HFF-Myc (cell line): ENCODE data around the gene ZSWIM5.

Source experiments
- DNase-seq: peaks from one replicate; pipeline ENCODE4 v3.0.0-alpha.2; 2011; ENCODE audit warnings: low read depth; ENCODE audit errors: extremely low read depth
- H3K4me3 ChIP-seq: replicated peaks from 2 replicates; pipeline ENCODE4 v1.5.1; 2011; ENCODE audit warnings: low read depth, mild to moderate bottlenecking, control low read depth, low read length
- TF ChIP-seq, protein P1 (sequence below): IDR thresholded peaks from 2 replicates; pipeline ENCODE4 v1.5.1; 2012; ENCODE audit warnings: mild to moderate bottlenecking, low read depth, low read length, control low read depth; ENCODE audit errors: missing control alignments

ZSWIM5 gene

DNA sequence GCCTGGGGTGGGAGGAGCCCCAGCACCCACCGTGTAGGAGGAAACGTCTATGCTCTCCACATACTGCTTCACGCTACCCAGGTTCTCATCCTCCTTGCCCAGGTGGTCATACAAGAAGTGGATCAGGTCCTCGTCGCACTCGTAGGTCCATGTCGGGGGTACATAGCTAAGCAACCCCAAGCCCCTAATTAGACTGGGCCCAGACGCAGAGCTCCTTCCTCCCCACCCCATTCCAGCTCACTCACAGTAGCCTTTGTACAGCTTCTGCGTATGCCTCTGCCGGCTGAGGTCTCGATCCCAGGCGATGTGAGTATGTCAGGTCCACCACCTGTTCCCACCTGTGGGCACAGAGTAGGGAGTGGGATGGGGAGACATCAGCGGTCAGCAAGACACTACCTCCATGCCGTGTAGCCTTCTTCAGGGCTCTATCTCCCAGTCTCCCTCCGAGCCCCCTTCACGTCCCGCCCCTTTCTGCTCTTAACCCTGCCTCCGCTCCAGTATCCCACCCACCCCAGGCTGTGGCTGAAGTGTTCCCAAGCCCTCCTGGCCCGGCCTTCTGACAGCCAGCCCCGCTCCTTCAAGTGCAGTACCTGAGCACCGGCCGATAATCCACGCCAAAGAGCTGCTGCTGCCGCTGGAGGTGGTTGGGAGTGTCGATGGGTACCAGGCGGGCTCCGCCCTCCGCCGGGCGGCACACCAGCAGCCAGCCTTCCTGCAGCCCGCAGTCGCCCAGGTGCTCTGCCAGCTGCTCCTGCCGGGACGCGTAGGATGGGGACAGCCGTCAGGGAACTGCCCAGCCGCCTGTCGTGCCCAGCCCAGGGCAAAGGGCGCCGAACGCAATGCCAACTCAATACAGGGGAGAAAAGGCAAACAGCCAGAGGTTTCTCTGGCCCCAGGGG is 196.2 kb downstream of the ZSWIM5 start:
- no peak for DNase-seq
- TF ChIP-seq, protein P1, sequence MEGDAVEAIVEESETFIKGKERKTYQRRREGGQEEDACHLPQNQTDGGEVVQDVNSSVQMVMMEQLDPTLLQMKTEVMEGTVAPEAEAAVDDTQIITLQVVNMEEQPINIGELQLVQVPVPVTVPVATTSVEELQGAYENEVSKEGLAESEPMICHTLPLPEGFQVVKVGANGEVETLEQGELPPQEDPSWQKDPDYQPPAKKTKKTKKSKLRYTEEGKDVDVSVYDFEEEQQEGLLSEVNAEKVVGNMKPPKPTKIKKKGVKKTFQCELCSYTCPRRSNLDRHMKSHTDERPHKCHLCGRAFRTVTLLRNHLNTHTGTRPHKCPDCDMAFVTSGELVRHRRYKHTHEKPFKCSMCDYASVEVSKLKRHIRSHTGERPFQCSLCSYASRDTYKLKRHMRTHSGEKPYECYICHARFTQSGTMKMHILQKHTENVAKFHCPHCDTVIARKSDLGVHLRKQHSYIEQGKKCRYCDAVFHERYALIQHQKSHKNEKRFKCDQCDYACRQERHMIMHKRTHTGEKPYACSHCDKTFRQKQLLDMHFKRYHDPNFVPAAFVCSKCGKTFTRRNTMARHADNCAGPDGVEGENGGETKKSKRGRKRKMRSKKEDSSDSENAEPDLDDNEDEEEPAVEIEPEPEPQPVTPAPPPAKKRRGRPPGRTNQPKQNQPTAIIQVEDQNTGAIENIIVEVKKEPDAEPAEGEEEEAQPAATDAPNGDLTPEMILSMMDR = no peak
- H3K4me3 ChIP-seq = peak overlapping the region; percentile 96

DNA sequence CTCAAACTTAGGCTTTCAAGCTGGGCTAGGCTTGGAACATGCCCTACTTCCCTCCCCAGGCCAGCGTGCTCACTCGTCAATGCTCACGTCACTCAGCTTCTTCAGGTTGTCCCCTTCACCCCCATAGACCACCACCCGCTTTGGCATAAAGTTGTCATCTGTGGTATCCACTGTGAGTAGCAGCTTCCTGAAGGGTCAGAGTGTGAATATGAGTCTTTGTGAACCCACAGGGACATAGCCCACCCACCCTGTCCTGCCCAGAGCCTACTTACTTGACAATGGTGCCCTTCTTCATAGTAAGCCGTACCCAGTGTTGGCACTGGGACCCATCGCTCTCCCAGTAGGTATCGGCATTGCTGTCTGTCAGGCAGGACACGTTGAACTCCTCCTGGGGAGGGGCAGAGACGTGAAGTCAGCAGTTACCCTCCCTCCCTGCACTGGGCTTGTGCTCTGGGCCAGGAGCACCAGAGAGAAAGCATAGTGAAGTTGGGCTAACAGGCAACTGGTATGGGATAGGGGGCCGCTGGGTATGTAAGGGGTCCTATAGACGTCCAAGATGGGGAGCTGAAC is 197.0 kb downstream of the ZSWIM5 start:
- peak overlapping the region; percentile 96 for H3K4me3 ChIP-seq
- TF ChIP-seq, protein P1 = no peak
- DNase-seq = no peak

DNA sequence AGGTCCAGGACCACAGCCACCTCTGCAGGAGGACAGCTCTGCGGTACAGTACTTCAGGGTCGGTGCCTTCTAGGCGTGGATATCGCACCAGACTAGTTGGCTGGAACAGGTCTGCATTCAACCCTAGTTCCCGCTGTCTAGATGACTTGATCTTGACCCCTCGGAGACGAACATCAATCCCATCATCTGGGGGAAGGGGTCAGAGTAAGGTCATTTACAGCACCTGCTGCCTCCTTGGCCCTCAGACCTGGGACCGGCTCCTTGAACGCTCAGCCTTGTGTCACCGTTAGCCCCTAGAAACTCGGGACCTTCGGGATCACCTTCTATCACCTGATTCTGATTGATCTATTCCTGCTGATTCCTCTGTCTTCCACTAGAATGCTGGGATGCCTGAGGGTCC is 197.9 kb downstream of the ZSWIM5 start:
- no peak for DNase-seq
- TF ChIP-seq, protein P1 = no peak
- H3K4me3 ChIP-seq = no peak overlapping the region

DNA sequence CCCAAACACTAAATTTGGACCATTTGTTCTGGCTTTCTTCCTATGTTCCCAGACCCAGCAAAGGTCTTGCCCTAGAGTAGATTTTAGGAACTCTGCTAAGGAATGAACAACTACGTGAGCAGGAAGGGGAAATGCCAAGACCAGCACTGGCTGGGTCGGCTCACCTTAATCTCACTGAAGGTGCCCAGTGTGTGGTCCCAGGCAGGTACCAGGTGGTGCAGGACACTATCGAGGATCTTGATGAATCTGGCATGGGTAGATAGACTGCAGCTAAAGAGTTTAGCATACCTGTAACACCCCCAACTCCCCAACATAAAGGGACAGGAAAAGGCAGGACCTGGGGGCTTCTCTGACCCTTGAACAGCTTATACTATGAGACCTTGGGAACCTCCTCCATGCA is 198.3 kb downstream of the ZSWIM5 start:
- no peak overlapping the region for H3K4me3 ChIP-seq
- DNase-seq = no peak
- TF ChIP-seq, protein P1 = no peak

DNA sequence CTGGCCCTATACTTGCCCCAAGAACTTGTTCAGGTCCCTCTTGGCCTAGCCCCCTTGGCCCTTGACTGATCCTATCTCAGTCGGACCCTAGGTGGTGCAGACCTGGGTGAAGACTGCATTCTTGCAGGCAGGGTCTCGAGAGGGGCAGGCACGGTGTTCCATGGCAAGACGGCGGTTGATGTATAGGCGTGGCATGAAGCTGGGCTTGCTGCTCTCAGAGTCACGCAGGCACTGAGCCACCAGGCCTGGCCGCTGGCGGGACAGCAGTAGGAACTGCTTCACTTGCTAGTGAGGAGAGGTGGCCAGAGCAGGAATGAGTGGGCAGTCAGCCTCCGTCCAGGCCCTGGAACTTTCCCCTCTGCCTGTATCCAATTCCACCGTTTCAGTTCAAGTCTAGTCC is 199.1 kb downstream of the ZSWIM5 start:
- H3K4me3 ChIP-seq = no peak overlapping the region
- no peak for DNase-seq
- TF ChIP-seq, protein P1 = no peak

DNA sequence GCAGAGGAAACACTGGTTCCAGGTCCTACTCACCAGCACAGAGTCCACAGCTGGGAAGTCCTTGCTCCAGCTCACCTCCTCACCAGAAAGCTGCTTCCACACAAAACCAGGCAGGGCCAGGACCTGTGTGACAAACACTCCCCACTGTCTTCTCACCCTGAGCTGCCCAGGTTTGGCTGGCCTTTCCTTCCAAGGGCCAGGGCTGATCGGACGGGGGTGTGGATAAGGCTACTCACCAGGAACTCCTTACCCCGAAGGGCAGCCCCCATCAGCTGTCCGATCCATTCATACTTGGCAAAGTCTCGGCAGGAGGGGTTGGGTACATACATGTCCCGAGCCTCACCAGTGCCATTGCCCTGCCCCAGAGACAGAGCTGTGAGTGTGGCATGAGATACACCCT is 200.6 kb downstream of the ZSWIM5 start:
- no peak overlapping the region for H3K4me3 ChIP-seq
- DNase-seq = no peak
- TF ChIP-seq, protein P1 = no peak
